Endothelial cell of umbilical vein (primary cell): ENCODE data around the gene AKAP6. TPM values are rescaled to one million over a fixed set of nuclear protein-coding genes. Genes with fewer than 3 reads are reported as not detected.

Experiments used
- BruUV-seq: library from RNA; stranded (reverse); fragments of 400-500 nt; replicated peaks from 2 replicates; lab custom pipeline; 2021; lab: Mats Ljungman, UMichigan
- CTCF ChIA-PET: fragments of 300-600, 350-600 bp; sonication (Branson Sonifier 250); formaldehyde crosslinking; loops from one replicate; lab custom pipeline; 2021; ENCODE audit warnings: antibody characterized with exemption, inconsistent platforms; lab: Charles Lee
- POLR2A ChIA-PET: fragments of 300-600, 350-600 bp; sonication (Branson Sonifier 250); formaldehyde crosslinking; loops from one replicate; lab custom pipeline; 2021; ENCODE audit warnings: antibody characterized with exemption, inconsistent platforms; lab: Charles Lee
- DNase-seq: peaks from one replicate; pipeline ENCODE4 v3.0.0-alpha.2; 2011; ENCODE audit warnings: low read depth, low spot score
- FAIRE-seq: peaks from 2 replicates; lab custom pipeline; 2011; peaks lifted over from hg19 to GRCh38; lab: Jason Lieb, UNC
- H2AFZ ChIP-seq: 2 replicates; pipeline ENCODE4 v1.6.0; 2012; ENCODE audit warnings: low read depth, low read length, control low read depth, inconsistent platforms
- H3K27ac ChIP-seq: 2 replicates; pipeline ENCODE4 v1.5.1; 2011; ENCODE audit warnings: low read depth, mild to moderate bottlenecking, control low read depth, low read length, moderate library complexity; ENCODE audit not compliant: insufficient read depth
- H3K27me3 ChIP-seq, 2 experiments: 2 replicates each; pipeline versions ENCODE4 v1.6.0 to v1.6.1; 2011; ENCODE audit warnings: low read length in 2 of 2, mixed read lengths in 1 of 2; ENCODE audit not compliant: control insufficient read depth in 2 of 2, insufficient read depth in 2 of 2
- H3K36me3 ChIP-seq, 2 experiments: 2 replicates in 1 of 2; 3 replicates in 1 of 2; pipeline ENCODE4 v1.5.1; 2011; ENCODE audit warnings: low read length in 2 of 2, mild to moderate bottlenecking in 1 of 2, moderate library complexity in 1 of 2; ENCODE audit not compliant: control insufficient read depth in 2 of 2, insufficient read depth in 2 of 2; ENCODE audit errors: extremely low read depth in 1 of 2
- H3K4me1 ChIP-seq: 3 replicates; pipeline ENCODE4 v1.5.1; 2011; ENCODE audit warnings: mild to moderate bottlenecking, low read length; ENCODE audit not compliant: control insufficient read depth, insufficient read depth; ENCODE audit errors: extremely low read depth
- H3K4me2 ChIP-seq: 2 replicates; pipeline ENCODE4 v1.6.1; 2011; ENCODE audit warnings: low read length, control low read depth, mixed read lengths; ENCODE audit not compliant: insufficient read depth
- H3K4me3 ChIP-seq, 3 experiments: fragments of 200-600 bp in 1 of 3; sonication (generic), shearing (Covaris generic) in 1 of 3; replicated peaks in 1 of 3; 2 replicates each; pipeline ENCODE4 v1.5.1; 2011 to 2016; ENCODE audit warnings: control low read depth in 3 of 3, low read length in 3 of 3, mild to moderate bottlenecking in 2 of 3, inconsistent platforms in 1 of 3, low read depth in 1 of 3, moderate library complexity in 1 of 3; ENCODE audit not compliant: insufficient read depth in 1 of 3
- H3K79me2 ChIP-seq: 2 replicates; pipeline ENCODE4 v1.6.0; 2012; ENCODE audit warnings: low read length, inconsistent platforms; ENCODE audit not compliant: control insufficient read depth, insufficient read depth
- H3K9ac ChIP-seq: replicated peaks from 2 replicates; pipeline ENCODE3; 2011; ENCODE audit warnings: low read length, control low read depth; ENCODE audit not compliant: insufficient read depth; ENCODE audit errors: extremely low read depth
- H3K9me1 ChIP-seq: replicated peaks from 3 replicates; pipeline ENCODE4 v1.6.0; 2011; ENCODE audit warnings: mild to moderate bottlenecking, low read length; ENCODE audit not compliant: control insufficient read depth, insufficient read depth; ENCODE audit errors: extremely low read depth
- H3K9me3 ChIP-seq: replicated peaks from 2 replicates; pipeline ENCODE4 v1.5.1; 2012; ENCODE audit warnings: low read length, inconsistent platforms; ENCODE audit not compliant: control insufficient read depth, insufficient read depth
- H4K20me1 ChIP-seq: replicated peaks from 2 replicates; pipeline ENCODE3; 2011; ENCODE audit warnings: mild to moderate bottlenecking, low read length; ENCODE audit not compliant: control insufficient read depth, insufficient read depth; ENCODE audit errors: extremely low read depth
- EZH2 ChIP-seq: IDR thresholded peaks from 2 replicates; pipeline ENCODE4 v1.6.1; 2012; ENCODE audit warnings: borderline replicate concordance, low read depth, mild to moderate bottlenecking, moderate library complexity, low read length, inconsistent platforms; ENCODE audit not compliant: severe bottlenecking
- FOS ChIP-seq: IDR thresholded peaks from 2 replicates; pipeline ENCODE4 v1.6.1; 2011; ENCODE audit warnings: mild to moderate bottlenecking, low read length, moderate library complexity, borderline replicate concordance; ENCODE audit not compliant: insufficient read depth
- GATA2 ChIP-seq: IDR thresholded peaks from 2 replicates; pipeline ENCODE4 v1.7.0; 2011; ENCODE audit warnings: low read depth, mild to moderate bottlenecking, moderate library complexity, mixed read lengths, low read length; ENCODE audit not compliant: insufficient read length, insufficient read depth
- JUN ChIP-seq: IDR thresholded peaks from 2 replicates; pipeline ENCODE4 v1.6.1; 2011; ENCODE audit warnings: borderline replicate concordance, low read depth; ENCODE audit not compliant: insufficient read length, insufficient read depth
- MYC ChIP-seq: IDR thresholded peaks from one replicate; pipeline ENCODE4 v1.6.1; 2011; ENCODE audit warnings: mild to moderate bottlenecking, low read depth, low read length
- POLR2A ChIP-seq: IDR thresholded peaks from 2 replicates; pipeline ENCODE4 v1.6.1; 2012; ENCODE audit warnings: low read depth, mild to moderate bottlenecking, control low read depth, low read length
- POLR2AphosphoS5 ChIP-seq: IDR thresholded peaks from 2 replicates; pipeline ENCODE4 v1.6.1; 2012; ENCODE audit warnings: low read depth, mild to moderate bottlenecking, control low read depth, low read length, moderate library complexity; ENCODE audit not compliant: insufficient read depth
- dilution Hi-C: fragments of 300-500 bp; cut with MboI; formaldehyde crosslinking; loops from one replicate; pipeline ENCODE4 v1.15.0; 2019; ENCODE audit warnings: low sequenced_read_pairs; ENCODE audit not compliant: extremely low pct_ligation_motif_present
- intact Hi-C: fragments of 100-400 bp; cut with micrococcal nuclease; formaldehyde crosslinking; loops from one replicate; pipeline ENCODE4 v1.10.0; 2022
- polyA plus RNA-seq, 4 experiments: library from polyadenylated mRNA; depleted of rRNA in 3 of 4; stranded (reverse) in 3 of 4; unstranded in 1 of 4; fragments of >200 nt; gene quantifications; 2 replicates each; pipeline versions ENCODE4 v1.2.1 to v1.2.3, GENCODE V29; 2011 to 2012; ENCODE audit warnings: missing spikeins in 1 of 4
- total RNA-seq: library from RNA; stranded (reverse); gene quantifications from 2 replicates; pipeline ENCODE4 v1.2.3, GENCODE V29; 2021
- TF ChIP-seq, protein P1 (sequence below): IDR thresholded peaks from 2 replicates; pipeline ENCODE4 v1.6.1; 2011; ENCODE audit not compliant: insufficient read depth, insufficient read length
- TF ChIP-seq, protein P2 (sequence below), 2 donors: IDR thresholded peaks; 1 replicate in 1 of 2; 2 replicates in 1 of 2; pipeline ENCODE4 v1.5.1; 2011; ENCODE audit warnings: low read length in 2 of 2, mild to moderate bottlenecking in 2 of 2, moderate library complexity in 2 of 2, control low read depth in 1 of 2, inconsistent platforms in 1 of 2, low read depth in 1 of 2; ENCODE audit not compliant: insufficient read depth in 1 of 2; ENCODE audit errors: extremely low read depth in 1 of 2

The AKAP6 gene
- total and polyA plus RNA-seq, 2 donors (not counting 3 experiments of a cell fraction or from before 2014, with no cell fraction given): 0.03 to 0.49 TPM

DNA sequence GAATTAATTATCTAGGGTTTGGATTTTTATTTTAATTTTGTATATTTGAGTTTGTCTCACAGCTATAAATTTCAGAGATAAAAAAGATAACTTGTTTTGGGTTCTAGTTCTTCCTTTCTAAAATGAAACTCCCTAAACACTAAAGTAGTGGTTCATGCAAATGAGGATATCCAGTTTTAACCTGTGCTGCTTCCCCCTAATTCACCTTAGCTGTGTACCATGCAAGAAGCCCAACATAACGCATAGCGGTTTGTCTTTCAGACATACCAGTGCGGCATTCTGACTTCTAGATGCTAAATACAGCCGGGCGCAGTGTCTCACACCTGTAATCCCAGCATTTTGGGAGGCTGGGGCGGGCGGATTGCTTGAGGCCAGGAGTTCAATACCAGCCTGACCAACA is 320.9 kb downstream of the AKAP6 start:
- H3K4me3 ChIP-seq: no peak overlapping the region
- no peaks in the 10 kb centered on the region for H3K9me3 ChIP-seq
- DNase-seq (no peak), FAIRE-seq (no peak)
- ChIA-PET POLR2A (no interaction called here), CTCF (no interaction called here)
- dilution Hi-C loops: no loop called here
- H3K4me1 ChIP-seq: no peaks in the 10 kb centered on the region
- no peaks in the 10 kb centered on the region for H3K79me2 ChIP-seq
- no peaks in the 10 kb centered on the region for H3K36me3 ChIP-seq
- H2AFZ ChIP-seq: no peak overlapping the region
- no TSS peak for BruUV-seq
- no peak overlapping the region for H3K27ac ChIP-seq
- intact Hi-C loops: no loop called here
- H4K20me1 ChIP-seq: no peaks in the 10 kb centered on the region
- TF ChIP-seq JUN (no peak), GATA2 (no peak), MYC (no peak), POLR2A (no peak), POLR2AphosphoS5 (no peak), FOS (no peak)
- TF ChIP-seq, protein P1, sequence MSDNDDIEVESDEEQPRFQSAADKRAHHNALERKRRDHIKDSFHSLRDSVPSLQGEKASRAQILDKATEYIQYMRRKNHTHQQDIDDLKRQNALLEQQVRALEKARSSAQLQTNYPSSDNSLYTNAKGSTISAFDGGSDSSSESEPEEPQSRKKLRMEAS: no peak
- H3K27me3 ChIP-seq: peaks cover 0 to 2% of the 10 kb centered on the region in 2 experiments
- no peaks in the 10 kb centered on the region for H3K9me1 ChIP-seq
- H3K4me2 ChIP-seq: no peak overlapping the region
- H3K9ac ChIP-seq: no peak overlapping the region

DNA sequence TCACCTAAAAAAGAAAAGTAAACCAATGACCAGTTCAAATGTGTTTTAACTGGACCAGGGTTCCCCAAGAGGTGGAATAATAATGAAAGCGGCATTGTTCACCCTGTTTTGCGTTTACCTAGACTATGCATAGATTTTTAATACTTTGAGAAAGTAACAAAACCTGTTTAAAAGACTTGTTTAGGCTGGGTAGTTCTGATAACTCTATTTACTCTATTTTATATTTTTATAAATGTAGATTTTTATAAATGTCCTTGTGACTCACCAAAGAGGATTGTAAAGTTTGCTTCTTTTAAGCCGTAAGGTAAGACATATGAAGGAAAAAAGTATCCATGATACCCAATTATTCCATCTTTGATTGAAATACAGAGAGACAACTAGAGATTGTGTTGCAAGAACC is 321.6 kb downstream of the AKAP6 start:
- intact Hi-C loops: no loop called here
- POLR2A ChIA-PET: no interaction called here
- no peaks in the 10 kb centered on the region for H3K4me1 ChIP-seq
- peaks cover 0 to 2% of the 10 kb centered on the region in 2 experiments for H3K27me3 ChIP-seq
- no peaks in the 10 kb centered on the region for H3K79me2 ChIP-seq
- H3K4me2 ChIP-seq: no peak overlapping the region
- H3K9me3 ChIP-seq: no peaks in the 10 kb centered on the region
- no peaks in the 10 kb centered on the region for H4K20me1 ChIP-seq
- H3K9ac ChIP-seq: no peak overlapping the region
- H3K36me3 ChIP-seq: no peaks in the 10 kb centered on the region
- no peak overlapping the region for H3K4me3 ChIP-seq
- no peak overlapping the region for H2AFZ ChIP-seq
- CTCF ChIA-PET: no interaction called here
- FAIRE-seq (no peak), DNase-seq (no peak)
- no TSS peak for BruUV-seq
- TF ChIP-seq EZH2 (no peak), MYC (no peak), POLR2A (no peak), FOS (no peak), POLR2AphosphoS5 (no peak), GATA2 (no peak), JUN (no peak)
- TF ChIP-seq, protein P1: no peak
- TF ChIP-seq, protein P2, sequence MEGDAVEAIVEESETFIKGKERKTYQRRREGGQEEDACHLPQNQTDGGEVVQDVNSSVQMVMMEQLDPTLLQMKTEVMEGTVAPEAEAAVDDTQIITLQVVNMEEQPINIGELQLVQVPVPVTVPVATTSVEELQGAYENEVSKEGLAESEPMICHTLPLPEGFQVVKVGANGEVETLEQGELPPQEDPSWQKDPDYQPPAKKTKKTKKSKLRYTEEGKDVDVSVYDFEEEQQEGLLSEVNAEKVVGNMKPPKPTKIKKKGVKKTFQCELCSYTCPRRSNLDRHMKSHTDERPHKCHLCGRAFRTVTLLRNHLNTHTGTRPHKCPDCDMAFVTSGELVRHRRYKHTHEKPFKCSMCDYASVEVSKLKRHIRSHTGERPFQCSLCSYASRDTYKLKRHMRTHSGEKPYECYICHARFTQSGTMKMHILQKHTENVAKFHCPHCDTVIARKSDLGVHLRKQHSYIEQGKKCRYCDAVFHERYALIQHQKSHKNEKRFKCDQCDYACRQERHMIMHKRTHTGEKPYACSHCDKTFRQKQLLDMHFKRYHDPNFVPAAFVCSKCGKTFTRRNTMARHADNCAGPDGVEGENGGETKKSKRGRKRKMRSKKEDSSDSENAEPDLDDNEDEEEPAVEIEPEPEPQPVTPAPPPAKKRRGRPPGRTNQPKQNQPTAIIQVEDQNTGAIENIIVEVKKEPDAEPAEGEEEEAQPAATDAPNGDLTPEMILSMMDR (IDR thresholded peaks at IDR 0.05; ENCODE audit: extremely low read depth in 1 of 2, insufficient read depth in 1 of 2, low read depth in 1 of 2, low read length in 2 of 2): no peak
- no peaks in the 10 kb centered on the region for H3K9me1 ChIP-seq
- no peak overlapping the region for H3K27ac ChIP-seq
- dilution Hi-C loops: no loop called here
